Small intestine (tissue), 7 donors: ENCODE data around the gene CD59. TPM values are rescaled to one million over a fixed set of nuclear protein-coding genes. Genes with fewer than 3 reads are reported as not detected.
"Not testable (repeated sequence)": the region's sequence is repeated elsewhere in the genome, so short reads cannot be mapped to it uniquely, and the experiment has no call there.

Source experiments
- DNase-seq, 2 donors: peaks; one replicate each; pipeline versions ENCODE4 v3.0.0 to v3.0.0-alpha.2; 2013
- FAIRE-seq: peaks from 2 replicates; lab custom pipeline; 2012; peaks lifted over from hg19 to GRCh38; lab: Jason Lieb, UNC
- H3K27ac ChIP-seq, 3 donors: one replicate each; pipeline ENCODE4 v1.5.1; 2013; ENCODE audit warnings: low read length in 2 of 3, mild to moderate bottlenecking in 2 of 3, control low read depth in 1 of 3, inconsistent platforms in 1 of 3, low read depth in 1 of 3, moderate library complexity in 1 of 3
- H3K27me3 ChIP-seq, 3 donors: one replicate each; pipeline ENCODE4 v1.6.1; 2013; ENCODE audit warnings: low read length in 3 of 3, inconsistent platforms in 1 of 3; ENCODE audit not compliant: control insufficient read depth in 3 of 3, insufficient read depth in 3 of 3
- H3K36me3 ChIP-seq, 3 donors: one replicate each; pipeline ENCODE4 v1.6.1; 2013; ENCODE audit warnings: low read length in 3 of 3, inconsistent platforms in 1 of 3, low read depth in 1 of 3, mild to moderate bottlenecking in 1 of 3, moderate library complexity in 1 of 3; ENCODE audit not compliant: control insufficient read depth in 3 of 3, insufficient read depth in 2 of 3
- H3K4me1 ChIP-seq, 3 donors: one replicate each; pipeline ENCODE4 v1.6.1; 2013; ENCODE audit warnings: low read length in 2 of 3, inconsistent platforms in 1 of 3, low read depth in 1 of 3, mild to moderate bottlenecking in 1 of 3, moderate library complexity in 1 of 3; ENCODE audit not compliant: control insufficient read depth in 3 of 3, insufficient read depth in 2 of 3
- H3K4me3 ChIP-seq, 3 donors: one replicate each; pipeline ENCODE4 v1.5.1; 2013; ENCODE audit warnings: low read length in 3 of 3, control low read depth in 1 of 3, inconsistent platforms in 1 of 3, low read depth in 1 of 3, mild to moderate bottlenecking in 1 of 3, moderate library complexity in 1 of 3
- H3K9me3 ChIP-seq, 2 donors: one replicate each; pipeline ENCODE4 v1.6.1; 2013; ENCODE audit warnings: low read depth in 1 of 2, low read length in 1 of 2; ENCODE audit not compliant: control insufficient read depth in 2 of 2, insufficient read depth in 1 of 2
- WGBS, 3 donors: extraction: QIAGEN DNeasy Blood & Tissue Kit; methylation state at CpG; one replicate each; pipeline ENCODE4 v1.1.7; 2013; 5-methylcytosine and 5-hydroxymethylcytosine counted together
- polyA plus RNA-seq, 4 donors: library from polyadenylated mRNA; stranded (reverse) in 3 of 4; unstranded in 1 of 4; fragments of 200-250 nt in 3 of 4; fragments of 120-200 nt in 1 of 4; gene quantifications; one replicate each; pipeline versions ENCODE4 v1.2.1 to v1.2.3, GENCODE V29; 2013
- donor health status: healthy with polysubstance abuse.
- donor health status: control.
- donor health status: control.
- donor health status: Bipolar disorder and iron deficiency.
- donor health status: healthy.

Gene CD59
- polyA plus RNA-seq, 4 donors: 19.2 to 203 (median 97.8) TPM

DNA sequence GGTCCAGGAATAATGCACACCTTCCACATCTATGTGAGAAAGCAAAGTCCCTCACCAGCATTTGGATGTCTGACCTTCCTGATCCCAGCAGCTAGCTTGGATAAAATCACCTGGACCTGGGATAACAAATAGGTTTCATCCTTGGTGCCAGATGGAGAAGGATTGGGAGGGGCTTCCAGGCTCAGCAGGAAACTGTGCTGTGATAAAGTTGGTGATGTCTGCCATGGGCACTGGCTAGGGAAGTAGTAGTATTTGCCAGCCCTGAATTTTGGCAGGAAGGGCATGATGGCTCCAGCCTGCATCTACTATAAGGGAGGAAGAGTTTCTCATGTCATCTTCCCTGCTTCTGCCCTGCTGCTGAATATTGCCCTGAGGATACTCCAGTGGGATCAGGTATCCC, 73.1 kb downstream of the CD59 start:
- FAIRE-seq (no peak), DNase-seq (no peak)
- no peaks in the 10 kb centered on the region for H3K4me1 ChIP-seq

GRCh38 chr11:33661526-33661925, 74.7 kb downstream of the CD59 start:
- not testable (repeated sequence) for H3K36me3 ChIP-seq, FAIRE-seq, DNase-seq, H3K27ac ChIP-seq, H3K27me3 ChIP-seq, H3K4me3 ChIP-seq, H3K4me1 ChIP-seq, H3K9me3 ChIP-seq
- WGBS, 3 donors: 88 to 95% (median 92%) methylated on average over 7 of the region's 7 CpGs

More for the DNA sequence above, 73.1 kb downstream of the CD59 start:
- no peaks in the 10 kb centered on the region for H3K9me3 ChIP-seq
- H3K4me3 ChIP-seq: no peak overlapping the region
- H3K36me3 ChIP-seq: no peaks in the 10 kb centered on the region
- H3K27ac ChIP-seq: no peak overlapping the region
- H3K27me3 ChIP-seq: no peaks in the 10 kb centered on the region

- Histone ChIP-seq H3K4me1 (no peaks in the 10 kb centered on the region), H3K27ac (no peak overlapping the region), H3K4me3 (no peak overlapping the region), H3K27me3 (peaks cover 0 to 3% (median 0%) of the 10 kb centered on the region in 3 donors), H3K9me3 (no peaks in the 10 kb centered on the region), H3K36me3 (no peaks in the 10 kb centered on the region)
- 85 to 91% (median 87%) methylated on average over 4 of the region's 4 CpGs for WGBS, 3 donors
- FAIRE-seq: no peak
- DNase-seq: no peak
Measured at GRCh38 chr11:33660962-33661361, 75.3 kb downstream of the CD59 start.

GRCh38 chr11:33659370-33660139, 76.7 kb downstream of the CD59 start:
- DNase-seq: no peak
- FAIRE-seq: no peak
- H3K27ac ChIP-seq: no peak overlapping the region
- H3K9me3 ChIP-seq: no peaks in the 10 kb centered on the region
- no peaks in the 10 kb centered on the region for H3K36me3 ChIP-seq
- no peak overlapping the region for H3K4me3 ChIP-seq
- H3K4me1 ChIP-seq: no peaks in the 10 kb centered on the region
- H3K27me3 ChIP-seq: peaks cover 0 to 3% (median 0%) of the 10 kb centered on the region in 3 donors
- 70 to 85% (median 74%) methylated on average over 5 of the region's 5 CpGs for WGBS, 3 donors

DNA sequence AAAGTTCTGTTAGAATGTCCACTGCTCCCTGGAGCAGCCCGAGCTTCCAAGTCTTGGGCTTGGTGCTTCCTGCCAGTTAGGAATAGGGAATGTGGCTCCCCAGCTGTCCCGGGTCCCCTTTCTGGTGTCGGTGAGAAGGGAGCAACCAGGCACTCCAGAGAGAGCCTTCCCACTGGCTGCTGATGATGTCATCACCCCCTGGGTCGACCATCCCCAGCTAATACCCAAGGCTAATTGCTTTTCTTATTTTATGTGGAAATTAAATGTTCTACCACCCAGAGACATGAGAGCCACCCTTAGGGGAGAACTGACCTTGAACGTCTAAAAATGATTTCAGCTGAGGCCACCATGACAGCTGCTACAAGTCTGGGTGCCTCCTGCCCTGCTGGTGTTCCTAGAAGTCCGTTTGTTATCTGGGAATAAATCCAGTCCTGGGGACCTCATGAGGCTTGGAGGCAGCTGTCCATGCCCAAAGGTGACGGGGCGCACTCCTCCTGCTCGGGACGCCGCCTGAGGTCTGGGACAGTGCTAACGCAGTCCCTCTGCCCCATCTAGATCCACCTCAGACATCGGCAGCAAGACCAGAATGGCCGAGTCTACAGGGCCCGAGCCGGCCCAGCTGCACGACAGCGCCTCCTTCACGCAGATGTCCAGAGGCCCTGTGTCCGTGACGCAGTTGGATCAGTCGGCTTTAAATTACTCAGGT, 77.9 kb downstream of the CD59 start:
- Histone ChIP-seq H3K36me3 (no peaks in the 10 kb centered on the region), H3K4me1 (no peaks in the 10 kb centered on the region), H3K9me3 (no peaks in the 10 kb centered on the region), H3K27ac (no peak overlapping the region), H3K4me3 (no peak overlapping the region), H3K27me3 (peaks cover 0 to 3% (median 0%) of the 10 kb centered on the region in 3 donors)
- FAIRE-seq: no peak
- no peak for DNase-seq
- WGBS, 3 donors: 83 to 85% (median 85%) methylated on average over 22 of the region's 22 CpGs

DNA sequence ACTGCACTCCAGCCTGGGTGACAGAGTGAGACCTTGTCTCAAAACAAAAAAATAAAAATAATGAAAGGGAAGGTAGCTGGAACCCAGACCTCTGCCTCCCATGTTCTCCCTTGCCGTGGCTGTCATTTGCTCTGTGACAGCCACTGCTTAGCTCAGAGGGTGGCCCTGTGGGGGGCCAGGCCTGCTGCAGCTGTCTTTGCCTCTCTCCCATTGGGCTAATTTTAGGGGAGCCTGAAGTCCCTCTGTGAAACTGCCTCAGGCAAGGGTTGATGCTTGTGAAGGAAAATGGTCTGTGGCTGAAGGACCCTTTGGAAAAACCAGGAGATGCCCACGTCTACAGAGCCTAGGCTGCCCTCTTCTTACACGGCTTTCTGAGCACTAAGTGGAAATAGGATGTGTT, 78.5 kb downstream of the CD59 start:
- Histone ChIP-seq H3K9me3 (no peaks in the 10 kb centered on the region), H3K27me3 (peaks cover 0 to 3% (median 0%) of the 10 kb centered on the region in 3 donors), H3K36me3 (no peaks in the 10 kb centered on the region), H3K4me1 (no peaks in the 10 kb centered on the region), H3K27ac (no peak overlapping the region), H3K4me3 (no peak overlapping the region)
- FAIRE-seq (no peak), DNase-seq (no peak)
- 84 to 88% (median 86%) methylated on average over 3 of the region's 3 CpGs for WGBS, 3 donors

- 87 to 92% (median 92%) methylated on average over 7 of the region's 7 CpGs for WGBS, 3 donors
- no peaks in the 10 kb centered on the region for H3K36me3 ChIP-seq
- peaks cover 0 to 3% (median 0%) of the 10 kb centered on the region in 3 donors for H3K27me3 ChIP-seq
- no peak overlapping the region for H3K27ac ChIP-seq
- FAIRE-seq (no peak), DNase-seq (no peak)
- H3K4me3 ChIP-seq: no peak overlapping the region
- no peaks in the 10 kb centered on the region for H3K9me3 ChIP-seq
- no peaks in the 10 kb centered on the region for H3K4me1 ChIP-seq
Measured at GRCh38 chr11:33656768-33657167, 79.5 kb downstream of the CD59 start.

- DNase-seq: no peak
- no peaks in the 10 kb centered on the region for H3K9me3 ChIP-seq
- no peak overlapping the region for H3K4me3 ChIP-seq
- no peaks in the 10 kb centered on the region for H3K36me3 ChIP-seq
- no peak overlapping the region for H3K27ac ChIP-seq
- peaks cover 0 to 3% (median 0%) of the 10 kb centered on the region in 3 donors for H3K27me3 ChIP-seq
- FAIRE-seq: no peak
- WGBS, 3 donors: 68 to 84% (median 77%) methylated on average over 11 of the region's 11 CpGs
- no peaks in the 10 kb centered on the region for H3K4me1 ChIP-seq
Measured at GRCh38 chr11:33655842-33656600, 80.2 kb downstream of the CD59 start.
